ENCODE data around the gene PIK3CD. TPM values are rescaled to one million over a fixed set of nuclear protein-coding genes. Genes with fewer than 3 reads are reported as not detected.
A peak's percentile ranks its signal among the peaks of the same experiment; 100 is the strongest.

The PIK3CD gene
- total and polyA plus RNA-seq, 8 donors, result 2.8 to 74.1 (median 5.4) TPM

DNA sequence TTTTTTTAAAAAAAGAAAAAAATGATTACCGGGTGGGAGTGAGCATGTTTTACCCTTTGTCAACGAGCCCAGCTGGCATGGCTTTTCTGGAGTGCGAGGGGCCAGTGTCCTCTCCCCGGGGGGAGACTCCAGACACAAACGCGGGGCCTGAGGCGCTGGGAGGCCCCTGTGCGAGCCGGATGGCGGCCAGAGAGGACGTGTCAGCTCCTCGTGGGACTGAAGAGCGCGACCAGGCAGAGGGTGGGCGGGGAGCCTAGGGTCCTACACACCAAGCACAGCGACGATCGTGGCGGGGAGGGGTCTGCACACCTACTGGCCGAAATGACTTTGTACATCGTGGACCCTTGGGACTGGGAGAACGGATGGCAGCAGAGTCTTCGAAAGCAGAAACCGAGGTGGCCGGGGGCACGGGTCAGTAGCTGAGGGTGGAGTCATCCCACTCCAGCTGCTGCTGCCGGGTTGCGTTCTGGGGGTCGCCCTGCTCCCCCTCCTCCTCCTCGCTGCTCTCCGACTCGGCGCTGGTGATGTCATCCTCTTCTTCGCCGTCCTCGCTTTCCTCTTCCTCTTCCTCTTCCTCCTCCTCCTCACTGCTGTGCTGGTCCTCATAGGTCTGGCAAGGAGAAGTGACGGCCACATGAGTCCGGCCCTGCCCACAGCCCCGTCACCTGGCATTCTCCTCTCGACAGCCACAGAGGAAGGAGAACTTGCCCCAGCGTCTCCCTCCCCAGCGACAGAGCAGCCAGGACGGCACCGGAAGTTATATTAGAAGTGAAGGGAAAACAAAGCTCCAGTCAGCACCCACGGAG lies 78.8 kb downstream of the PIK3CD start:
- intact Hi-C loops (cut with DNase I; ENCODE audit: low total_unique reads), result no loop called here
- H3K4me3 ChIP-seq, result no peak overlapping the region
- peaks cover 68 to 97% (median 92%) of the 10 kb centered on the region in 4 donors for H3K36me3 ChIP-seq
- no peaks in the 10 kb centered on the region for H3K27me3 ChIP-seq
- H3K27ac ChIP-seq, result peak overlapping the region in 2 of 5 donors; percentile 20 to 37
- WGBS, 5 donors, result 84 to 87% (median 85%) methylated on average over 37 to 45 of the region's 45 CpGs
- peaks cover 0 to 6% (median 0%) of the 10 kb centered on the region in 4 donors for H3K4me1 ChIP-seq
- TF ChIP-seq POLR2A (IDR thresholded peaks at IDR 0.05) (no peak), POLR2AphosphoS5 (IDR thresholded peaks at IDR 0.05) (no peak), EP300 (IDR thresholded peaks at IDR 0.05) (no peak)
- TF ChIP-seq, protein P1, sequence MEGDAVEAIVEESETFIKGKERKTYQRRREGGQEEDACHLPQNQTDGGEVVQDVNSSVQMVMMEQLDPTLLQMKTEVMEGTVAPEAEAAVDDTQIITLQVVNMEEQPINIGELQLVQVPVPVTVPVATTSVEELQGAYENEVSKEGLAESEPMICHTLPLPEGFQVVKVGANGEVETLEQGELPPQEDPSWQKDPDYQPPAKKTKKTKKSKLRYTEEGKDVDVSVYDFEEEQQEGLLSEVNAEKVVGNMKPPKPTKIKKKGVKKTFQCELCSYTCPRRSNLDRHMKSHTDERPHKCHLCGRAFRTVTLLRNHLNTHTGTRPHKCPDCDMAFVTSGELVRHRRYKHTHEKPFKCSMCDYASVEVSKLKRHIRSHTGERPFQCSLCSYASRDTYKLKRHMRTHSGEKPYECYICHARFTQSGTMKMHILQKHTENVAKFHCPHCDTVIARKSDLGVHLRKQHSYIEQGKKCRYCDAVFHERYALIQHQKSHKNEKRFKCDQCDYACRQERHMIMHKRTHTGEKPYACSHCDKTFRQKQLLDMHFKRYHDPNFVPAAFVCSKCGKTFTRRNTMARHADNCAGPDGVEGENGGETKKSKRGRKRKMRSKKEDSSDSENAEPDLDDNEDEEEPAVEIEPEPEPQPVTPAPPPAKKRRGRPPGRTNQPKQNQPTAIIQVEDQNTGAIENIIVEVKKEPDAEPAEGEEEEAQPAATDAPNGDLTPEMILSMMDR (IDR thresholded peaks at IDR 0.05), result no peak
- H3K9me3 ChIP-seq, result no peaks in the 10 kb centered on the region
- no peak for DNase-seq

DNA sequence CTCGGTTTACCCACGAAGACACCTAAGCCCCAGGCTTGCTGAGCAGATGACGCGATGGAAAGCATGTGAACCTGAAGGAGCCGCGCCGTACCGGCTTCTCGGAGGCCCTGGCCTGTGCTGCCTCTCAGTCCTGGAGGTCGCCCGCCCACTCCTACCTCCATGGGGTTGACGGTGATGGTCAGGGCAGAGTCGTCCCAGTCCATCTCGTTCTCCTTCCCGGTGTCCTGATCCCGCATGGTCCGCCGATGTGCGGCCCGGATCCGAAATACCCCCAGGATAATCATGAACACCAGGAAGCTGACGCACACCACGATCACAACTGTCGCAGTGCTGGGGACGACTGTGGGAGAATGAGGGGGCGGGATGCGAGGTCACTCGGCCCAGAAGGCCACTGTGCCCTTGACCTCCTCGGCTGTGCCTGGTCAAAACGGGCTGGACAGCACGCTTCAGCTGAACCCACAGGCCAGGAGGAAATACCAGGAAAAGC lies 79.6 kb downstream of the PIK3CD start:
- no peaks in the 10 kb centered on the region for H3K9me3 ChIP-seq
- H3K27me3 ChIP-seq, result no peaks in the 10 kb centered on the region
- peaks cover 0 to 6% (median 0%) of the 10 kb centered on the region in 4 donors for H3K4me1 ChIP-seq
- 95 to 98% (median 97%) methylated on average over 22 to 31 of the region's 31 CpGs for WGBS, 5 donors
- DNase-seq, result no peak
- no peak overlapping the region for H3K4me3 ChIP-seq
- intact Hi-C loops (cut with DNase I; ENCODE audit: low total_unique reads), result no loop called here
- H3K27ac ChIP-seq, result peak overlapping the region in 2 of 5 donors; percentile 20 to 37
- H3K36me3 ChIP-seq, result peaks cover 76 to 100% (median 100%) of the 10 kb centered on the region in 4 donors
- TF ChIP-seq POLR2AphosphoS5 (IDR thresholded peaks at IDR 0.05) (no peak), EP300 (IDR thresholded peaks at IDR 0.05) (no peak), POLR2A (IDR thresholded peaks at IDR 0.05) (no peak)
- TF ChIP-seq, protein P1 (IDR thresholded peaks at IDR 0.05), result no peak

DNA sequence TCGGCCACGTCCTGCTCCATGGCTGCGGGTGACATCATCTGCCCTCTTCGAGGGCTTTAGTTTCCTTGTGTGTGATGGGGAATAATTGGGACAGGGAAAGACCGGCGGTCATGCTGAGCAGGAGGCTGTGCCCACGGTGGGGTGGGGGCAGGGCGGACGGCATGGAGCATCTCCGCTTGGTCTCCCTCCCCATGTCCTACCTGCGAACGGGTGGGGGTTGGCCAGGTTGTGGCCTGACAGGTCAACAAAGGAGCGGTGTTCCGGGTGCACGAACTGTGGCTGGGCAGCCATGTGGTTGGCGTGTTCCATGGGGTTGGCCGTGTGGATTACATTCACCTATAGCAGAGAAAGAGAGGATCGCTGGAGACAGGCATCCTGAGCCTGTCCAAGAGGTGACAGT lies 80.0 kb downstream of the PIK3CD start:
- WGBS, 5 donors, result 92 to 96% (median 93%) methylated on average over 17 to 18 of the region's 18 CpGs
- Histone ChIP-seq H3K9me3 (no peaks in the 10 kb centered on the region), H3K4me3 (no peak overlapping the region), H3K27ac (no peak overlapping the region), H3K4me1 (peaks cover 0 to 6% (median 0%) of the 10 kb centered on the region in 4 donors), H3K36me3 (peaks cover 78 to 100% (median 100%) of the 10 kb centered on the region in 4 donors), H3K27me3 (no peaks in the 10 kb centered on the region)
- intact Hi-C loops (cut with DNase I; ENCODE audit: low total_unique reads), result no loop called here
- TF ChIP-seq POLR2AphosphoS5 (IDR thresholded peaks at IDR 0.05), result no peak
- no peak for TF ChIP-seq EP300 (IDR thresholded peaks at IDR 0.05)
- TF ChIP-seq POLR2A (IDR thresholded peaks at IDR 0.05), result no peak
- TF ChIP-seq, protein P1 (IDR thresholded peaks at IDR 0.05), result no peak
- no peak for DNase-seq

DNA sequence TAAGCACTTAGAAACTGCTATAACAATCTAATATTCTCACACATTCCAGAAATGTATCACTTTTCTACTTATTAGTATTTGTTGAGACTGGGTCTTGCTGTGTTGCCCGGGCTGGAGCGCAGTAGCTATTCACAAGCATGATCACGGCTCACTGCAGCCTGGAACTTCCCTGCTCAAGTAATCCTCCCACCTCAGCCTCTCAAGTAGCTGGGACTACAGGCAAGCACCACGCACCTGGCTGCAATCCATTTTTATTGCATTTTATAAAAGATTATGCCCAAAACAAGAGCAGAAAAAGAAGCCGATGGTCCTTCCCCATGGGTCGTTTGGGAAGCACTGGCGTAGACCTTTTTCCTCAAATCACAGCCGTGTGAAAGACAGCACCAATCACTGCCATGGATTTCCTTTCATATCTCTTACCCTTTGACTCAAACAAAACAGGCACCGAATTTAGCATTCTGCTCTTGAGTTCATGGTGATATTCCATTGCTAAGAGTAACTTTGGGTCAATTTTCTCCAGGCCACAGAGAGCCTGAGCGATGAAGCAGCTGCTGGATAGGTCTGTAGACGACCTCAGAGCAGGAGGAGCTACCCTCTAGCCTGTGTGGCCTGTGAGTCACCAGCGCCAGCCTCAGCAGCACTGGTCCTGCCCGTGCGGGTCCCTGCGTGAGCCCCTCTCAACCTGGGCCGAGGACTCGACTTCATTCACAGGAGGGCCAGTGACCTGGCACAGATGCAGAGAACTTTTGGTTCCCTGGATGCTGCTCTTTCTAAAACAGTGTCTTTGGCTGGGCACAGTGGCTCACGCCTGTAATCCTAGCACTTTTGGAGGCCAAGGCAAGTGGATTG lies 80.8 kb downstream of the PIK3CD start:
- intact Hi-C loops (cut with DNase I; ENCODE audit: low total_unique reads), result no loop called here
- Histone ChIP-seq H3K27me3 (no peaks in the 10 kb centered on the region), H3K27ac (no peak overlapping the region), H3K9me3 (no peaks in the 10 kb centered on the region), H3K4me3 (no peak overlapping the region), H3K36me3 (peaks cover 78 to 100% (median 100%) of the 10 kb centered on the region in 4 donors), H3K4me1 (peaks cover 0 to 6% (median 0%) of the 10 kb centered on the region in 4 donors)
- WGBS, 5 donors, result 91 to 93% (median 92%) methylated on average over 16 to 18 of the region's 18 CpGs
- no peak for DNase-seq
- TF ChIP-seq EP300 (IDR thresholded peaks at IDR 0.05) (no peak), POLR2A (IDR thresholded peaks at IDR 0.05) (no peak), POLR2AphosphoS5 (IDR thresholded peaks at IDR 0.05) (no peak)
- TF ChIP-seq, protein P1 (IDR thresholded peaks at IDR 0.05), result no peak
